ENCODE results near the gene ABLIM2.

The ABLIM2 gene

DNA sequence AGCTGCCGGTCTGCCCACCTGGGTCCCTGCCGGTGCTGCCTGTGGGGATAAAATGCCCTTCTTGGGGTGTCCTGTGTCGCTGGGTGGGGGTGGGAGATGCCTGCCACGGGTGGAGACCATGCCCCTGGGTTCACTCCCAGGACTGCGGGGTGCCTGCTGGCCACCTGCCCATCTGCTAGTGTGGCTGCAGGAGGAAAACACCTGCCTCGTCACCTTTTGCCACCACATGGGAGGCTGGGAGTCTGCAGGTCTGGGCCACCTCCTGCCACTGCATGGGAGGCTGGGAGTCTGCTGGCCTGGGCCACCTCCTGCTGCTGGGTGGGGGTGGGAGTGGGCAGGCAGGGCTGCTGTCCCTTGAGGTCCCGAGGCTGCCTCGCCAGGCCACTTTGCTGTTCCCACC is 160.2 kb downstream of the ABLIM2 start:
- no peak for TF ChIP-seq CTCF (IDR thresholded peaks at IDR 0.05)

GRCh38 chr4:7995866-7996265 is 162.7 kb downstream of the ABLIM2 start:
- no peak for TF ChIP-seq CTCF (IDR thresholded peaks at IDR 0.05)

DNA sequence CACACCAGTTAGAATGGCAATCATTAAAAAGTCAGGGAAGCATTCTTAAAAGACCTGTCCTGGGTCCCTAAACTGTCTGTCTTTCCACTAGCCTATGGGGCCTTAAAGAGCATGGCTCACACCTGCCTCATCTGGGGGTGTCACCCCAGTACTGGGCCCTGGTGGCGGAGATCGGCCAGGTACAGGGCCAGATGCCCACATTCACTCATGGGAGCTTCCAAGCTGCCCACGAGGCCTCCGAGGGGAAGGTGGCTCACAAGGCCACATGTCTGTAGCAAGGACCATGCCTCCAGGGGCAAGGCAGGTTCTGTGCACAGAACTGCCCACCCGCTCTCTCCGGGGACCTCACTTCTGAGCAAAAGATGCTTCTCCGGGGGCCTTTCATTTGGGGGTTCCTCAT is 163.5 kb downstream of the ABLIM2 start:
- TF ChIP-seq CTCF (IDR thresholded peaks at IDR 0.05): no peak

DNA sequence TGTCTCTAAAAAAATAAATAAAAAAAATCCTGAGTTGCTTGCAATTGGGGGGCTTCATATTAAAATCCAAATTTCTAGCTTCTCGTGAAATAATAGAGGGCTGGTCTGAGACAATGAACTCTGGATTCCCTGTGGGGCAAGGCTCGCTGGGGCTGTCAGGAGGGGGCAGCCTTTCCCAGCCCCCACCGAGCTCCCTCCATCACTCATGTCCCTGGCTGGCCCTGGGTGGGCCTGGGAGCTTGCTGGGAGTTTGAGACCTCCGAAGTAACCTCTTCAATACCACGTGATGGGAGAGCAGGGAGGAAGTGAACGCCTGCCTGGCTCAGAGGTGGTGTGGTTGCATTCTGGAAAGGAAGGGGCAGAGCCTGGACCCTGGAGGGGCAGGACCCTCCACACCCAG is 164.9 kb downstream of the ABLIM2 start:
- TF ChIP-seq CTCF (IDR thresholded peaks at IDR 0.05): no peak

DNA sequence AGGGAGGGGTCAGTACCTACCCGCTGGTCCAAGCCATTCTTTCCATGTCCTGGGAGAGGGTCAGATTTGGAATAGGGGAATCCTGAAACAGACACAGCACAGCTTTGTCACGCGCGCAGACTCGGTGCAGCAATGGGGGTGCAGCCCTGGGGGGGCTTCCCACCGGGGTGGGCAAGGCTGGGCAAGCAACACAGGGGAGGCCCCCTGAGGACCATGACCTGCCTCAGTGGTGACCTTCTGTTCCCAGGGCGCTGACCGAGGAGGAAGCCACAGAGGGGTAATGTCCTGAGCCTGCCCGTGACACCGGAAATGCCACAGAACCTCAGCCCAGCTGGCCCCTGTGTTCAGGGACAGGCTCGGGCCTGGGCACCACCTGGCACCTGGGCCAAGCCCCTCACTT is 165.8 kb downstream of the ABLIM2 start:
- no peak for TF ChIP-seq CTCF (IDR thresholded peaks at IDR 0.05)

DNA sequence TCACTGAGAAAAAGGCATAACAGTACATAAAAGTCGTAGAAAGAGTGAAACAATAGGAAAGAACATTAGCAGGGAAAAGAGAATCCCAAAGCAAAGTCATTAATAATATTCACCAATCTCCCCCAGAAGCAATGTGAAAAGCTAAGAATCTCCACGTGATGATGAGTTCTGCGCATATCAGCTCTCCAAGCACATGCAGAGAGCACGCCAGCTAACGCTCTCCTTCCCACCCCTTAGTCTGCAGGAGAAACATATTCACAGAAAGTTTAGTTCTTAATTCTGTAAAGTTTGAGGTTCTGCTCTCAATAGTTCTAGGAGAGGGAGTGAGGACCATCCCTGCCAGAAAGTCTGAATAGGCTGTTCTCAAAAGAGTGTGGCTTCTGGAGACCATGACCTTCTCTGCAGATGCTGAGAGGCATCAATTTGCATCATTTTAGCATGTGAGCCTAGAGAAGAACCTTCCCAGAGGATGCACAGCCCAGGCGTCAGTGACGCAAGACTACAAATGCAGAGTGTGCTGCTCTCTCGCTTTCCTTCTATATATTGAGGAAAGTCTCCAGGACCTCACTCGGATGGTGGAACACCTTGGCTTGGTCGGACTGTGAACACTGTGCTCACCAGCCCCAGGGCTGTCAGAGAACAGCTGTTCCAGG is 167.7 kb downstream of the ABLIM2 start:
- TF ChIP-seq CTCF (IDR thresholded peaks at IDR 0.05): no peak

GRCh38 chr4:7989654-7990053 is 169.0 kb downstream of the ABLIM2 start:
- TF ChIP-seq CTCF (IDR thresholded peaks at IDR 0.05): no peak

DNA sequence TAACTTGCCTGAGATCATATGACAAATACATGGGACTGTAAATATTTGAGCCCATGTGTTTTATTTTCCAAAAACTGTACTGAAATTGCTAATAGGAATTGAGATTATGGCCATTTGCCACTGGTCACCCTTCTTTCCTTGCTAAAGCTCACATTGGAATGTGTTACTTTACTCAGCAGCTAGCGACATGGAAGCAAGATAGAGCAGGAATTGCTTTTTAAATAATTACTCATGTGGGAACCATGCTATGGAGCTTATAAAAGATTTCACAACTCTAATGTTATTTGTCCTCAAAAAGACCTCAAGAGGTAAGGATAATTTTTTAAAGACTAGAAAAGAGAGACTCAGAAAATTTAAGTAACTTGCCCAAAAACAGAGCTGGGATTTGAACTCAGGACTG is 170.2 kb downstream of the ABLIM2 start:
- TF ChIP-seq CTCF (IDR thresholded peaks at IDR 0.05): no peak
